Sigmoid colon (tissue), 4 donors: ENCODE measurements around the gene EGLN1.

Experiments
- EP300 ChIP-seq, 4 donors: sonication (generic); formaldehyde crosslinking; IDR thresholded peaks; one replicate each; pipeline ENCODE4 v1.6.1; 2017; ENCODE audit warnings: antibody characterized with exemption in 4 of 4
- POLR2A ChIP-seq, 2 donors: fragments of 450-650 bp; IDR thresholded peaks; one replicate each; pipeline ENCODE4 v1.6.1; 2016; ENCODE audit warnings: antibody characterized with exemption in 2 of 2, mild to moderate bottlenecking in 2 of 2, moderate library complexity in 2 of 2
- POLR2AphosphoS5 ChIP-seq, 4 donors: sonication (generic); formaldehyde crosslinking; IDR thresholded peaks; one replicate each; pipeline ENCODE4 v1.6.1; 2017; ENCODE audit warnings: antibody characterized with exemption in 4 of 4
- TF ChIP-seq, protein P1 (sequence below), 4 experiments: fragments of 450-650 bp in 3 of 4; fragments of 200-600 bp in 1 of 4; IDR thresholded peaks; one replicate each; pipeline ENCODE4 v1.5.1; 2016 to 2019; ENCODE audit warnings: antibody characterized with exemption in 4 of 4, mild to moderate bottlenecking in 3 of 4, moderate library complexity in 2 of 4

- TF ChIP-seq POLR2AphosphoS5 (IDR thresholded peaks at IDR 0.05) = no peak
- TF ChIP-seq, protein P1, sequence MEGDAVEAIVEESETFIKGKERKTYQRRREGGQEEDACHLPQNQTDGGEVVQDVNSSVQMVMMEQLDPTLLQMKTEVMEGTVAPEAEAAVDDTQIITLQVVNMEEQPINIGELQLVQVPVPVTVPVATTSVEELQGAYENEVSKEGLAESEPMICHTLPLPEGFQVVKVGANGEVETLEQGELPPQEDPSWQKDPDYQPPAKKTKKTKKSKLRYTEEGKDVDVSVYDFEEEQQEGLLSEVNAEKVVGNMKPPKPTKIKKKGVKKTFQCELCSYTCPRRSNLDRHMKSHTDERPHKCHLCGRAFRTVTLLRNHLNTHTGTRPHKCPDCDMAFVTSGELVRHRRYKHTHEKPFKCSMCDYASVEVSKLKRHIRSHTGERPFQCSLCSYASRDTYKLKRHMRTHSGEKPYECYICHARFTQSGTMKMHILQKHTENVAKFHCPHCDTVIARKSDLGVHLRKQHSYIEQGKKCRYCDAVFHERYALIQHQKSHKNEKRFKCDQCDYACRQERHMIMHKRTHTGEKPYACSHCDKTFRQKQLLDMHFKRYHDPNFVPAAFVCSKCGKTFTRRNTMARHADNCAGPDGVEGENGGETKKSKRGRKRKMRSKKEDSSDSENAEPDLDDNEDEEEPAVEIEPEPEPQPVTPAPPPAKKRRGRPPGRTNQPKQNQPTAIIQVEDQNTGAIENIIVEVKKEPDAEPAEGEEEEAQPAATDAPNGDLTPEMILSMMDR (IDR thresholded peaks at IDR 0.05) = no peak
- TF ChIP-seq POLR2A (IDR thresholded peaks at IDR 0.05) = no peak
- no peak for TF ChIP-seq EP300 (IDR thresholded peaks at IDR 0.05)
Observed at GRCh38 chr1:231327617-231328016, 94.5 kb downstream of the EGLN1 start.
